ENCODE data around the gene NFAM1. TPM values are rescaled to one million over a fixed set of nuclear protein-coding genes. Genes with fewer than 3 reads are reported as not detected.

The NFAM1 gene
- total and polyA plus RNA-seq, 2 experiments from 2014 or later = 0.53 to 1.0 TPM

GRCh38 chr22:42439821-42440674, 7.8 kb upstream of the NFAM1 start:
- WGBS (ENCODE audit: low lambda C conversion rate, missing lambda C conversion rate) = 74% methylated on average over 20 of the region's 20 CpGs
- H3K4me1 ChIP-seq (ENCODE audit: insufficient read depth) = peaks cover 23% of the 10 kb centered on the region
- H3K9me2 ChIP-seq (replicated peaks; ENCODE audit: insufficient read depth) = no peaks in the 10 kb centered on the region
- no peak for TF ChIP-seq EZH2 (IDR thresholded peaks at IDR 0.05; ENCODE audit: borderline replicate concordance)
- TF ChIP-seq CTCF (IDR thresholded peaks at IDR 0.05; ENCODE audit: poor library complexity) = no peak
- TF ChIP-seq EZH2phosphoT487 (IDR thresholded peaks at IDR 0.05; ENCODE audit: low read depth, severe bottlenecking, unreplicated experiment) = no peak
- H3K4me3 ChIP-seq = no peak overlapping the region
- no peak for DNase-seq (ENCODE audit: low spot score)
- H3K79me2 ChIP-seq = no peaks in the 10 kb centered on the region
- H2AFZ ChIP-seq = no peak overlapping the region
- H3K27ac ChIP-seq = no peak overlapping the region
- no peaks in the 10 kb centered on the region for H3K36me3 ChIP-seq (replicated peaks; ENCODE audit: insufficient read depth, low read depth)
- H4K20me1 ChIP-seq (ENCODE audit: insufficient read depth, poor library complexity, severe bottlenecking) = no peaks in the 10 kb centered on the region
- H3K4me2 ChIP-seq = no peak overlapping the region
- no peaks in the 10 kb centered on the region for H3K27me3 ChIP-seq
- H3K9me3 ChIP-seq (ENCODE audit: low read depth) = no peaks in the 10 kb centered on the region

- no peak overlapping the region for H3K27ac ChIP-seq
- WGBS (ENCODE audit: low lambda C conversion rate, missing lambda C conversion rate) = 84% methylated on average over 13 of the region's 13 CpGs
- H3K4me2 ChIP-seq = no peak overlapping the region
Observed at GRCh38 chr22:42439021-42439567, 6.9 kb upstream of the NFAM1 start.

GRCh38 chr22:42438293-42438650, 6.1 kb upstream of the NFAM1 start:
- H3K4me1 ChIP-seq (ENCODE audit: insufficient read depth) = peaks cover 21% of the 10 kb centered on the region
- no peaks in the 10 kb centered on the region for H3K79me2 ChIP-seq
- H3K4me2 ChIP-seq = peak overlapping the region; percentile 100
- no peak for DNase-seq (ENCODE audit: low spot score)
- no peaks in the 10 kb centered on the region for H3K27me3 ChIP-seq
- no peaks in the 10 kb centered on the region for H3K9me3 ChIP-seq (ENCODE audit: low read depth)
- no peaks in the 10 kb centered on the region for H3K9me2 ChIP-seq (replicated peaks; ENCODE audit: insufficient read depth)
- H2AFZ ChIP-seq = no peak overlapping the region
- H3K4me3 ChIP-seq = no peak overlapping the region
- TF ChIP-seq CTCF (IDR thresholded peaks at IDR 0.05; ENCODE audit: poor library complexity) (no peak), EZH2 (IDR thresholded peaks at IDR 0.05; ENCODE audit: borderline replicate concordance) (no peak), EZH2phosphoT487 (IDR thresholded peaks at IDR 0.05; ENCODE audit: low read depth, severe bottlenecking, unreplicated experiment) (no peak)
- WGBS (ENCODE audit: low lambda C conversion rate, missing lambda C conversion rate) = 16% methylated on average over 6 of the region's 12 CpGs
- no peaks in the 10 kb centered on the region for H4K20me1 ChIP-seq (ENCODE audit: insufficient read depth, poor library complexity, severe bottlenecking)
- no peak overlapping the region for H3K27ac ChIP-seq
- no peaks in the 10 kb centered on the region for H3K36me3 ChIP-seq (replicated peaks; ENCODE audit: insufficient read depth, low read depth)

More at GRCh38 chr22:42439021-42439567, 6.9 kb upstream of the NFAM1 start:
- Histone ChIP-seq H3K9me3 (ENCODE audit: low read depth) (no peaks in the 10 kb centered on the region), H3K36me3 (replicated peaks; ENCODE audit: insufficient read depth, low read depth) (no peaks in the 10 kb centered on the region), H3K4me1 (ENCODE audit: insufficient read depth) (peaks cover 21% of the 10 kb centered on the region), H2AFZ (no peak overlapping the region), H3K79me2 (no peaks in the 10 kb centered on the region), H3K4me3 (no peak overlapping the region), H3K9me2 (replicated peaks; ENCODE audit: insufficient read depth) (no peaks in the 10 kb centered on the region), H3K27me3 (no peaks in the 10 kb centered on the region), H4K20me1 (ENCODE audit: insufficient read depth, poor library complexity, severe bottlenecking) (no peaks in the 10 kb centered on the region)
- no peak for TF ChIP-seq CTCF (IDR thresholded peaks at IDR 0.05; ENCODE audit: poor library complexity)
- no peak for TF ChIP-seq EZH2 (IDR thresholded peaks at IDR 0.05; ENCODE audit: borderline replicate concordance)
- no peak for TF ChIP-seq EZH2phosphoT487 (IDR thresholded peaks at IDR 0.05; ENCODE audit: low read depth, severe bottlenecking, unreplicated experiment)
- no peak for DNase-seq (ENCODE audit: low spot score)
